ENCODE data around the gene TUT7. TPM values are rescaled to one million over a fixed set of nuclear protein-coding genes. Genes with fewer than 3 reads are reported as not detected.

TUT7 gene
- total RNA-seq, 1 experiment from 2014 or later = 12.5 TPM

GRCh38 chr9:86242071-86242470 is 112.1 kb downstream of the TUT7 start:
- BruUV-seq (replicated peaks) = no TSS peak
- Histone ChIP-seq H3K36me3 (ENCODE audit: control insufficient read depth, insufficient read depth, low read length) (no peaks in the 10 kb centered on the region), H3K27me3 (ENCODE audit: control insufficient read depth, insufficient read depth, low read length) (no peaks in the 10 kb centered on the region), H3K27ac (ENCODE audit: low read length) (no peak overlapping the region), H3K9me3 (ENCODE audit: control insufficient read depth, insufficient read depth, low read depth, low read length) (no peaks in the 10 kb centered on the region), H3K4me1 (ENCODE audit: control insufficient read depth, insufficient read depth, low read length) (no peaks in the 10 kb centered on the region), H3K4me3 (ENCODE audit: low read depth in 2 of 2, low read length in 2 of 2) (no peak overlapping the region)
- ATAC-seq = no peak
- no peak for DNase-seq (ENCODE audit: low read depth, low spot score)
- intact Hi-C loops (cut with micrococcal nuclease; ENCODE audit: unreplicated experiment) (no loop called here), in situ Hi-C loops (cut with HindIII; ENCODE audit: low pct_unique_long_range_greater_than_20kb, low sequenced_read_pairs) (no loop called here)
- TF ChIP-seq CTCF (IDR thresholded peaks at IDR 0.05) (no peak), POLR2AphosphoS5 (IDR thresholded peaks at IDR 0.05; ENCODE audit: low read depth, low read length) (no peak), TCF7L2 (IDR thresholded peaks at IDR 0.05; ENCODE audit: low read depth, low read length) (no peak), REST (IDR thresholded peaks at IDR 0.05; ENCODE audit: insufficient read depth in 1 of 2, low read depth in 2 of 2, low read length in 1 of 2) (no peak), SIN3A (IDR thresholded peaks at IDR 0.05; ENCODE audit: borderline replicate concordance, insufficient read depth, low read depth, low read length) (no peak)
- POLR2A ChIA-PET = no interaction called here
- CTCF ChIA-PET = no interaction called here

GRCh38 chr9:86241216-86241615 is 113.0 kb downstream of the TUT7 start:
- in situ Hi-C loops (cut with HindIII; ENCODE audit: low pct_unique_long_range_greater_than_20kb, low sequenced_read_pairs) (no loop called here), intact Hi-C loops (cut with micrococcal nuclease; ENCODE audit: unreplicated experiment) (no loop called here)
- POLR2A ChIA-PET = no interaction called here
- ATAC-seq (no peak), DNase-seq (ENCODE audit: low read depth, low spot score) (no peak)
- no peaks in the 10 kb centered on the region for H3K27me3 ChIP-seq (ENCODE audit: control insufficient read depth, insufficient read depth, low read length)
- H3K27ac ChIP-seq (ENCODE audit: low read length) = no peak overlapping the region
- no peaks in the 10 kb centered on the region for H3K36me3 ChIP-seq (ENCODE audit: control insufficient read depth, insufficient read depth, low read length)
- H3K9me3 ChIP-seq (ENCODE audit: control insufficient read depth, insufficient read depth, low read depth, low read length) = no peaks in the 10 kb centered on the region
- TF ChIP-seq CTCF (IDR thresholded peaks at IDR 0.05) = no peak
- TF ChIP-seq REST (IDR thresholded peaks at IDR 0.05; ENCODE audit: insufficient read depth in 1 of 2, low read depth in 2 of 2, low read length in 1 of 2) = no peak
- no peak for TF ChIP-seq POLR2AphosphoS5 (IDR thresholded peaks at IDR 0.05; ENCODE audit: low read depth, low read length)
- TF ChIP-seq TCF7L2 (IDR thresholded peaks at IDR 0.05; ENCODE audit: low read depth, low read length) = no peak
- no peak for TF ChIP-seq SIN3A (IDR thresholded peaks at IDR 0.05; ENCODE audit: borderline replicate concordance, insufficient read depth, low read depth, low read length)
- no peaks in the 10 kb centered on the region for H3K4me1 ChIP-seq (ENCODE audit: control insufficient read depth, insufficient read depth, low read length)
- H3K4me3 ChIP-seq (ENCODE audit: low read depth in 2 of 2, low read length in 2 of 2) = no peak overlapping the region
- BruUV-seq (replicated peaks) = no TSS peak
- CTCF ChIA-PET = no interaction called here
